GM18499 (cell line): Measurements from ENCODE around the gene SDK1.

Experiments used
- ATAC-seq: cut with Tn5 transposase; IDR thresholded peaks from one replicate; pipeline ENCODE4 v1.9.1; 2021; ENCODE audit warnings: moderate number of reproducible peaks; ENCODE audit not compliant: insufficient read depth, unreplicated experiment

SDK1 gene

DNA sequence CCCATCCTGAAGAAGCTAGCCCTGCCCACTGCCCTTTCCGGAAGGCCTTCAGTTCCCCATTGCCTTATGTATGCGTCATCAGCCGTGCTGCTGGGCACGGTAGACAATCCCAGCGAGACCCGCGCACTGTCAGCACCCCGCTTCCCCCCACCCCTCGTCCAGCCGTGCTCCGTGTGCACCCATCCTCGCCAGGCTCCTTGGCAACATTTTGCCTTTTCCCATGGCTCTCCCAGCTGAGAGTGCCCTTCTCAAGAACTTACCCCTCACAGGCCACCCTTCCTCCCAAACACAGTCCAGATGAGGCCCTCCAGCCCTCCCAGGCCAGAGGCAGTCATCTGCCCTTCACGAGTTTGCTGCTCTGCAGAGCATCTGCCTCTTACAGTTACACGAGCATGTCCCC is 747.3 kb downstream of the SDK1 start:
- ATAC-seq, result no peak

DNA sequence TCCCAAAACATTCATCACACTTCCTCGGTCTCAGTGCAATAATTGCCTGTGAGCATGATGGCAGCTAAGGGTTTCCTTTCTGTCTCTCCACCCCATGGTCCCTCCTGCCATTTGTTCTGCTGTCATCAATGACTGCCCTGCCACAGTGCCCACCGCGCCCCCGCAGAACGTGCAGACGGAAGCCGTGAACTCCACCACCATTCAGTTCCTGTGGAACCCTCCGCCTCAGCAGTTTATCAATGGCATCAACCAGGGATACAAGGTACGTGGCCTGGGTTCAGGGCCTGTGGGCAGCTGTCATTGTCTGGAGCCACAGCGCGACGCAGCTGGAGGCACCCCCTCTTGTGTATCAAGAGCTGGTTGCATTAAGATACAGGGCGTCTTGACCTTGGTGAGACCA is 748.1 kb downstream of the SDK1 start:
- ATAC-seq, result no peak

DNA sequence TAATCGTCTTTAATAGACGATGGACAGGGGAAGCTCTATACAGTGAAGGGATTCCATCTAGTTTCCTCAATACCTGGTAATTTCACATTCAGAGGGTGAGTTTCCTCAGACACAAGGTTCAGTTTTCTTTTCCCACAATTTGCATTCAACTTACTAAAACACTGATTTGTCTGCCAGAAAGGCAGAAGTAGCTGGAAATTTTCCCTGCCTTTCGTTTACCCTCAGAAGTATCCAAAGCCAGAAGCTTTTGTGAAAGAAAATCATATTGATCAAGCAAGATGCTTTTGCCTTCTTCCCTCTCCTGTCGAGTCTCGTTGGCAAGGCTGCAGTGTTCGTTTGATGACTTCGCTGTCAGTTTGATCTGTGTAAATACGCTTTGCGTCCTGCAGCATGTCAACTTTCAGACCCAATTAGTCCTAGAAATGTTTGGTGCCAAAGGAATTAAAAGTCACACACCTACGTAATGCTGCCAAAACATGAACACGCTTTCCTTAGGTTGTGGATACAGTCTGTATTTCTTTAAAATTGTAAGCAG is 749.1 kb downstream of the SDK1 start:
- no peak for ATAC-seq

DNA sequence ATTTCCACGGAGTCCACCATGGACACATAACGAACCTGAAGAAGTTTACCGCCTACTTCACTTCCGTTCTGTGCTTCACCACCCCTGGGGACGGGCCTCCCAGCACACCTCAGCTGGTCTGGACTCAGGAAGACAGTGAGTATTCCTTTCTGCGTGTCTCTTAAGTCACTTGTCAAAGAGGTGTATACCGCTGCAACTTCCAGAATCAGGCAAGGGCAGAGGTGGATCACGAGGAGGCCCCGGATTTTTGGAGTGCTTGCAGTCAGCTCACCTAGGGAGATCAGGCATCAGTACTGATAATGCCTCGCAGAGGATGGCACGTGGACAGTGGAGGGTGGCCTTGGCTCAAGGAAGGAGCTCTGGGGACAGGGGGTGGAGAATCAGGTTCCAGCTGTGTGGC is 750.6 kb downstream of the SDK1 start:
- no peak for ATAC-seq

DNA sequence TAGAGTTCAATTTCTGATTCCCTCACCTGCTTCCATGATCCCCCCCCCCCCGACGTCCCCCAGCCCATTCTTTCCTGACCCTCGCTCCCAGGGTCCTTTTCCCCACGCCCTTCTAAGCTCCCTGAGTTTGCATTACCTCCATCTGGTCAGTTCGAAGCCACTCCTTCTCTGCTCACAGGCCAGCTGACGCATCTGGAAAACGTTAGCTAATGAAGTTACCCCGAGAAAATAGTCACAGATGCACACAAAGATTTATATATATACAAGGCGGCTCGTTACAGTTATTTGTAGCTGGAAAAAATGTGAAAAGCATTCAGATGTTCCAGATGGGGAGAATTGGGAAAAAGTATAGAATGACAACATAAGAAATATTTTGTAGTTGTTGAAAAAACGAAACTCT is 751.1 kb downstream of the SDK1 start:
- ATAC-seq, result no peak

DNA sequence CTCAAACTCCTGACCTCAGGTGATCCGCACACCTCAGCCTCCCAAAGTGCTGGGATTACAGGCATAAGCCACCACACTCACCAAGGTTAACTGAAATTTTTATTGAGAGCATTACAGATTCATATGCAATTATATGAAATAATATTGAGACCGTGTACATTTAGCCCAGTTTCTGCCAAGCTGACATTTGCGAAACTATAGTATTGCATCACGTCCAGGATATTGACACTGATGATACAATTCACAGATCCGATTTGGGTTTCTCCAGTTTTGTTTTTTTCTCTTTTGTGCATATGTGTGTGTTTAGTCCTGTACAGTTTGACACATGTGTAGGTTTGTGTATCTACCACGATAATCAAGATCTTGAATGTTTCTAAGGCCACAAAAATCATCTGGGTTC is 753.1 kb downstream of the SDK1 start:
- ATAC-seq, result no peak

DNA sequence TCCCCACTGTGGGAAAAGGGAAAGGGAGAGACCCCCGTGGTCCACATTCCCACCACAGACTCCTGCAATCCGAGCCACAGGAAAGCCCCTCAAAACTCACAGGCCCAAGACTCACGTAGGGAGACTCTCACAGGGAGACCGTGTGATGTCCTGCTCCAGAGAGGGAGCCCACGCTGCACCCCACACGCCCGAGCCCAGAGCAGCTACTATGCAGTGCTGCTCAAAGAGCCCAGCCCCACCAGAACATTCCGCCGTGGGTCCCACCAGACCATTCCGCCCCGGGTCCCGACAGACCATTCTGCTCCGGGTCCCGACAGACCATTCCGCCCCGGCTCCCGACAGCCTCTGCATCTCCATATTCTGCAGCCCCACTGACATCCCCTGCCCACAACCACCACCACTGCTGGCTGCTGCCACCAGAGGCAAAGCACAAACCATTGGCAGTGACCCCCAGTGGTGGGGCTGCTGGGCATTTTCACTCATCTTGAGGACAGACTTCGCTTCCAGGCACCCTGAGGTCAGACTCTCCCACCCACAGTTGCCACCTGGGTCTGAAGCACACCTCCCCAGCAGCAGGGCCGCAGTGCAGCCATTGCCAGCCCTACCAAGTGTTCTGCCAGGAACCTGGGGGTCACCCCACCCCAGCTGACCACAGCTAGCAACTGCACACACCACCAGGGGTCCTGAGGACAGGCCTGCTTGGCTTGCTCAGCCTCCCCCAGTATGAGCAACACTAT is 755.7 kb downstream of the SDK1 start:
- no peak for ATAC-seq

DNA sequence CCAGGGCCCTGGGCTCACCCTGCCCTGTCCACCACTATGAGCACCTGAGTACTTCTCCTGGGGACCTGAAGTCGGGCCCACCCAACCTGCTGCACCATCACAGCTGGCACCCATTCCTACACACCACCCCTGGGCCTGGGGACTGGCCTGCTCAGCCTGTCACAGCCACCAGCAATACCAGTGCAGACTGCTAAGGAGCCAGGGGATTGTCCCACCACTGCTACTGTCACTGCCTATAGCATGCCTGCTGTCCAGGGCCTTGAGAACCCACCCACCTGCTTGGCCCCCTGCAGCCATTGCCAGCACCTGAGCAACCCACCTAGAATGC is 756.2 kb downstream of the SDK1 start:
- no peak for ATAC-seq

DNA sequence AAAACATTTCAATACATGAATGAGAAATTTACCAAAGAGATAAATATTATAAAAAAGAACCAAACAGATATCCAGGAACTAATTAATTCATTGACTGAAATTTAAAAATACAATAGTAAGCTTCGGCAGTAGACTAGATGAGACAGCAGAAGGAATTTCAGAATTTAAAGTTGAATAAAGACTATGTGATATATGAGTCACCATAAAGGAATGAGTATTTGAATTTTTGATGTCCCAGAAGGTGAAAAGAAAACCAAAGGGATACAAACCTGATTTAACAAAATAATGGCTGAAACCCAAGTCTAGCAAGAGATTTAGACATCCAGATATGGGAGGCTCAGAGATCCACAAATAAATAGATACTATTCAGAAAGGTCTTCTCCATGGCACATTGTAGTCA is 757.1 kb downstream of the SDK1 start:
- no peak for ATAC-seq

DNA sequence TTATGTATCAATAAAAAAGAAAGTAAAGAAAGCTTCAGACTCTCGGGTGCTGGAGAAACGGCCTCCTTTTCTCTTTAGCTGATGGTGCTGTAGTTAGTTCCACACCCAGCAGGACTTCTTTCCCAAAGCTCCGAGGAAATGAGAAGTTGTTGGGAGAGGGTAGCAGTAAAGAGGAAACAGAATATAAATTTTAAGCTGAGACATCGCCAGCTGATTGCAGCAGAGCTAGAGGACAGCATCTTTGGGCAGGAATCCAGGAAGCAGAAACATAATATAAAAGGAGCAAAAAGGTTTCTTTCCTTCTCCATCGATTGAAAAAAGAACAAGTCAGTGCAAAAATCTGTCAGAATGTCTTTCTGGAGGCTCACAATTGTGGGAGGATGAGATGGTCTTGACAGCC is 764.1 kb downstream of the SDK1 start:
- ATAC-seq, result no peak

DNA sequence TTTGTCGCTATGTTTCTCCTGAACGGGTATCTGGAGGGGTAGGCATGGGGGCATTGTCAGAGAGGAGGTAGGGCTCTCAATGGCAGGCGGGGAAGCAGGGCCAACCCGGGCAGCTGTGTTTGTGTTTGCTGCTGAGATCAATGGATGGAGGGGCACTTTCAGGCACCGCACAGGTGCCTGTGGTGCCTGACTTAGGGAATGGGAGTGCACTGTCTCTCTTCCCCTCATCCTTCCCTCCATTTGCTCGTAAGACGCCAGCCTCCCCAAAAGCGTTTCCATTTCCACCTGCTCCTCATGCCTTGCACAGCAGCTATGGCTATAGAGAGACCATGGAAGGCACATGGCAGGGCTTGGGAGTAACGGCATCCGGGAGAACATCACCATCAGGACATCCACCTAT is 765.2 kb downstream of the SDK1 start:
- ATAC-seq, result no peak

DNA sequence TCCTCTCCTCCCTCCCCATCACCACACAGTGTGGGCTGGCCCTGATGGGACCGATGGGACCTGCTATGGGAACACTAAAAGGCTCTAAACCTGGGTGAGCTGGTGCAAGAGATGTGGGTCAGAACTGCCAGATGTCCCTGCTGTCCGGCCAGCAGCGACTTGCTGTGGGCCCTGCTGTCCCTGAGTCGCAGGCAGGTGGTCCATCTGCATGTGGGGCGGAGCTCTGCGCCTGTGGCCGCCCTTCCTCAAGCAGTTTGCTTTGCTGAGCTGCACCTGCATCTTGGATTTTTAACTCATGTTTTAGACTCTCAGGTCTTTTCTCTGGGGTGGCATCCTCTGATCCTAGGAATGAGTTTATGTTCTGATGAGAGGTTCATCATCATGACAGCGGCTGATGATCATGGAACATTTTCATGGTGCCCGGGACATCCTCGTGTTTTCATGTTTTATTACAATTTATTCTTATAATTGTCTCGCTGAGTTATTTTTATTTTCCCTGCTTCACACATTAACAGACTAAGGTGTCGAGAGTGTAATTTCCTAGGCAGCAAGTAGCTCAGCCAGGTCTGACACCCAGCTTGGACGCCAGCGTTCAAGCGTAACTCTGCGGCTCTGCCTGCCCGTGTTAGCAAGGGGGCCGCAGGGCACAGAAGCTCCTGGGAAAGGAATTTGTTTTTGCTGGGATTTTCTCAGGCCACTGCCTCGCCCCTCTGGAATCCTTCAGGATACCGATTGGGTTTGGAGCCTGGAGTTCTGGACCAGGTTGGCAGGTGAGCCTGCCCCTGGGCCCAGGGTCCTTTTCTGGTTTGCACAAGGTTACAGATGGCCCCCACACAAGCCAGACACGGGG is 765.8 kb downstream of the SDK1 start:
- no peak for ATAC-seq

DNA sequence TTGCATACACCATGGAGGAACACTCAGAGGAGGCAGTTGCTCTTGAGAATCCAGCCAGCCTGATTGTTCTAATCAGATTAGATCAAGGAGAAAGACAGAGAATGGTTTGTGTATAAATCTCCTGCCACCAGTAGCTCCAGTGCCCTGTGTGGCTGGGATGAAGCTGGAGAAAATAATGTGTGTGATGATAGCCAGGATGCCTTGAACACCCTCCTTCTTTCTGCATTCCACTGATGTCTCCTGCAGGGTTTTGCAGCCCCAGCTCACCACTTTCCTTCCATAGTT is 766.4 kb downstream of the SDK1 start:
- ATAC-seq, result no peak

DNA sequence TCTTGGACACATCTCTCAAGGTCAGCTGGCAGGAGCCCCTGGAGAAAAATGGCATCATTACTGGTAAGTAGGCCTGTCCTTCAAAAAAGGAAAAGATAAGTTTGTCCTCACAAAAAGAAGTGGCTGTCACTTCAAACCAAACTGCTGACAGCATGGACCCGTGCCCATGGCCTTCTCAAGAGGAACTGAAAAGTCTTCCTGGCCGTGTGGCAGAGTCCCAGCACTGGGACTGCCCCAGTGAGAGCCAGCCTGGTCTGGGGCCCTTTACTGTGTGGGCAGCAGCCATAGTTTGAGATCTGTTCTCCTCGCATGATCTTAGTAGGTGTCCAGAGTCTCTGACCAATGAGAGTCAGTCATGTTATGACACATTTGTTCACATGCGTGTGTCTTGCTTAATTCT is 766.8 kb downstream of the SDK1 start:
- no peak for ATAC-seq

DNA sequence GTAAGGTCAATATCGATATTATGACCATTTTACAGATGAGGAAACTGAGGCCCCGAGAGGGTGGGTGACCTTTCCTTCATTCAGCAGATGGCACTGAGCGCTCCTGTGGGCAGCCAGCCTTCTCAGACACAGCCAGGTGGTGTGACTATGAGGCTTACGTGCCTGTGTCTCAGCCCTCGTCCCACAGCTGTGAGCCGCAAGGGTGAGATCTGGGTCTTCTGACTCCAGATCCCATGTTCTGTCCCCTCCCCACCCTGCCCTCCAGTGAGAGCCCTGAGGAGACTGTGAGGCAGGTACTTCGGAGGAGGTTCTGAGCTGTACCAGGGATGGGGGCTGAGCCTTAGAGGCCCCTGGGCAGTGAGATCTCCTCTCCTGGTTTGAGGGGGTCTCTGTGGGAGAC is 767.2 kb downstream of the SDK1 start:
- ATAC-seq, result no peak

DNA sequence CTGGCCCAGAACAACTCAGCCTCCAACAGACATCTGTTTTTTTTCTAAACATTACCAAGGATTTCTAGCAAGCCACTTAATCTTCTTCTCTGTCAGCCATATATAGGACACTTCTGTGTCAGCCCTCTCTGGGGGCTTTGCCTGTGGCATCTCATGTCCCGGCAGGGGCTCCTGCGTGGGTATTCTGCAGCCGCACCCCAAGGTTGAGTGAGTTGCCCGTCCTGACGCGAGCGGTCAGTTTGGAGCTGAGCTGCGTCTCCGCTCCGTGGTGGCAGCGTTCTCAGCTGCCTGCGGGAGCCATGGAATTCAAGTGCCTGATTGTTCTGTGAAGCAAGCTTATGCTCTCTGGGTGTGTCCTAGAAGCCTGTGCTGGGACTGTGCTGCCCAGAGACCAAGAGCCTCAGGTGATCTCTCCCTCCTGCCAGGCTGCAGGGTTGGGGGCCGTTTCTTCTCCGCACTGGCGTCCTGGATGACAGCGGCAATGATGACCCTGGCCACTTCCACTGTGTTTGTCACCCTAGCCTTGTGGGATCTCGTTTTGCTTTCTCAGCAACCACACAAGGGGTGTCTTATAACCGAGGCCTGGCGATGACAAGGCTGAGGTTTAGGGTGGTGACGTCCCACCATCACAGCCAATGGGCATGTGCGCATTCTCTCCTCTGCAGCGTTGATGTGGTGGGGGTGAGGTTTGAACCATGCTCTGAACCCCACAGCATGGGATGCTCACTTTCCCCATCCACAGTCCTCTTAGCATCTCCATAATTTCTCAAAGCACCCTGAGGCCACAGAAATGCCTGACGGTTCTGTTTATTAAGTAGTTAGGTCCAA is 768.4 kb downstream of the SDK1 start:
- no peak for ATAC-seq

DNA sequence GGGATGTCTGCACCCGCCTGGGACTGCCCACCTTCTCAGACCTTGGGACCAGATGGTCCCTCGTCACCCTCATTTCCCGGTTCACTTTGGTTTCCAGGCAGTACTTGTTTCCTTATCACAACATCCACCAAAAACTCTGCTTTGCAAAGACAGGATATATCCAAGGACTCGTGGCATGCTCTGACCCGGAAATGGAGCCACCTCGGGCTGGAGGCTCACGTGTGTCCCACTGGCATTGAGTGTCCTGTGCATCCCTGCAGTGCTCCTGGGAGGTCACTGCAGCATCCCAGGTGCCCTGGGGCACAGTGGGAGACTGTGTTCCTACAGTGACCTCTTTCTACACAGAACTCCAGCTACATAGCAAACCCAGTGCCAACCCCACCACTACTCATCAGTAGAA is 769.2 kb downstream of the SDK1 start:
- ATAC-seq, result no peak

DNA sequence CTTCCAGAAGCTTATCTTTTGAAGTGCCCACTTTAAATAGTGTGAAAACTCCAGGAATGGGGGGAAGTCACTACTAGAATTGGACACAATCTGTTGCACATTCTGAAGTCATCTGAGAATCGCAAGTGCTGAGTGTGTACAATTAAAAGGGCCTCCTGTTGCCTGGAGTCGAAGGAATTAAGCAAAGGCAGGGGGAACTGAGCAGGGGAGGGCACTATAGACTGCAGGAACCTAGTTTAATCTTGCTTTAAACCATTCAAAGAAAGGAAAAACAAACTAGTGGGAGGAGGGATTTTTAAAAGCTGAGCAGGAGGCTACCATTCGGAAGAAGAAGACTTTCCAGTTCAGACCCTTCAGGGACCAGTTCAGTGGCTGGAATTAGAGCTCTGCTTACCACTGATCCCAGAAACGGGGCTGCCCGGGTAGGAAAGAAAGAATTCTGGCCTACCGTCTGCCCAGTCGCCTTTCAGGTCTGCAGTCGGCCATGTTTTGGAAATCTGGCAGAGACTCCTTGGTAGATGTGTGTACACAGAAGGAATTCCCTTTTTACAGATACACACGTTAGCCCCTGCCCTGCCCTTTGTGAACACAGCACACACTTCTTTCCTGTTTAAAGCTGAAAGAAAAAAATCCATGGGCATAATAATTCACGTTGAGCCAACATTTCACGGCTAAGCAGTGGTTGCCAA is 770.5 kb downstream of the SDK1 start:
- no peak for ATAC-seq

DNA sequence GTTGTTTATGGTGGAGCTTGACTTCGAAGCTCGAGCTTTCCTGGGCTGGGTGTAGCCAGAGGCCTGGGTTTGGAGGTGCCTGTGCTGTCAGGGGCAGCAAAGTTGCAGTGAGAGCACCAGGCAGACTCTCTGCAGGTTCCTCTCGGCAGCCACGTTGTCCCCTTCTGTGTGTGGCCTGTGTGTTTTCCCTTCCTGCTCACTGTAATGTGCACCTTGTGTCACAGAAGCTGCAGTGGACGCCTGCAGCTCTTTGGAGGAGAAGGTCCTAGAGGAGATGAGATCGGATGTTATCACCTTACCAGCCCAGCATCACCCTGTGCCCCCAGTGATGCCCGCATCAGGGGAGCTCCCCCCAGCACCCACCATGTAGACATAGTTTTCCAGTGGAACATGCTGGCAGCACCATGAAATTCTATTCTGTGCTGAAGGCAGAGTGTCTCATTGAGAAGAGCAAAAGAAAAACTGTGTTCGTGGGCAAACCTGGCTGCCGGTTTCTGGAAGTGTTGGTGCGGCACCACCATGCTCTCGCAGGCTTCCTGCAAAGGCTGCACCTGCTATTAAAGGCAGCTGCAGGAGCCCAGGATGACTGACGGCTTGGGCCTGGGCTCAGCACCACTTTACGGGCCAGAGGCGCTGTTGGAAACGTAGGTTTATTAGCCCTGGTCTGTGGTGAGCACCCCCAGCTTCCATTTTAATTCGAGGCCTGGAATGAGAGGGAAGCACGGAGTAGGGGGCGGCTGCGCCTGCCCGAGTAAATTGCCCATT is 771.3 kb downstream of the SDK1 start:
- ATAC-seq, result no peak

DNA sequence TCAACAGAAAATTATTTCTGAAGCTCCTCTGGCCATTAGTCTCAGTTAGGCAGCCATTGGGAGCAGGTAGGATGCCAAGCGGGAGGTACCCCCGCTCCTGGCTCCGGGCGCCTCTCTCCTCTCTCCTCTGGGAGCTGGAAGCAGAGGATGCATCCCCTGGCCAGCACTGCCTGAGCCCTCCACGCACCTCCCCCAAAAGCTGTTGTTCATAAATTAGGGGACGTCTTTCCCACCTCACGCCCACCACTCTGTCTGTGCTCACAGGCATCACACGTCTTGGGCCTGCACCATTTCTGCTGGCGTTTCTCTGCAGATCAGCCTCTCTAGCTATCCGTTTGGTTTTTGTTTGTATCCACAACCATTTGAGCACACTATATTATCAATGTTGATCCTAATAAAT is 772.0 kb downstream of the SDK1 start:
- no peak for ATAC-seq
